BJ (cell line): ENCODE data around the gene RPL39. TPM values are rescaled to one million over a fixed set of nuclear protein-coding genes. Genes with fewer than 3 reads are reported as not detected.
"Not testable (repeated sequence)": the region's sequence is repeated elsewhere in the genome, so short reads cannot be mapped to it uniquely, and the experiment has no call there.

Experiments used
- CTCF ChIA-PET: fragments of 350-600 bp; formaldehyde crosslinking; extraction: SDS; loops from one replicate; lab custom pipeline; 2021; ENCODE audit warnings: antibody characterized with exemption, inconsistent platforms; lab: Yijun Ruan, JAX
- POLR2A ChIA-PET: fragments of 300-600 bp; sonication (Branson Sonifier 250); formaldehyde crosslinking; extraction: SDS; loops from one replicate; lab custom pipeline; 2021; ENCODE audit warnings: antibody characterized with exemption; lab: Charles Lee
- DNase-seq: peaks from one replicate; pipeline ENCODE4 v3.0.0-alpha.2; 2011; ENCODE audit warnings: low read depth
- H3K27me3 ChIP-seq: 2 replicates; pipeline ENCODE4 v1.6.0; 2011; ENCODE audit warnings: low read length; ENCODE audit not compliant: control insufficient read depth, insufficient read depth
- H3K36me3 ChIP-seq: 2 replicates; pipeline ENCODE4 v1.5.1; 2011; ENCODE audit warnings: low read length; ENCODE audit not compliant: control insufficient read depth, insufficient read depth
- H3K4me3 ChIP-seq: 2 replicates; pipeline ENCODE4 v1.5.1; 2011; ENCODE audit warnings: low read depth, mild to moderate bottlenecking, control low read depth, low read length
- polyA plus RNA-seq: library from polyadenylated mRNA; depleted of rRNA; stranded (reverse); fragments of >200 nt; gene quantifications from 2 replicates; pipeline ENCODE4 v1.2.3, GENCODE V29; 2011
- TF ChIP-seq, protein P1 (sequence below): IDR thresholded peaks from 2 replicates; pipeline ENCODE4 v1.5.1; 2011; ENCODE audit warnings: low read depth, mild to moderate bottlenecking, control low read depth, inconsistent platforms, low read length, moderate library complexity; ENCODE audit not compliant: insufficient read depth

The RPL39 gene
- polyA plus RNA-seq, 1 experiment, result 935 TPM

DNA sequence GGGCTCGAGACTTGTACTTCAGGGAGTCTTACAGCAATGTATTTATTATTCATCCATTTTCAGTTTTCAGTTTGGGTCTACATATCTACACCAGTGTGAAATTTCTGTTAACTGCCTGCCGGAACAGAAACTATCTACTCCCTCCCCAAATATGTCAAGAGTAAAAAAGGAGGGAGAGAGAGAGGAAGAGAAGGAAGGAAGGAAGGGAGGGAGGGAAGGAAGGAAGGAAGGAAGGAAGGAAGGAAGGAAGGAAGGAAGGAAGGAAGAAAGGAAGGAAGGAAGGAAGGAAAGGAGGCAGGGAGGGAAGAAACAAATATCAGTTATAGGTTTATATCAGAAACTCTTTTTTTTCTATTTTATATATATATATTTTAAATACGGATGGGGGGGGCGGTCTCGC lies 12.6 kb downstream of the RPL39 start:
- Histone ChIP-seq H3K27me3 (no peaks in the 10 kb centered on the region), H3K36me3 (no peaks in the 10 kb centered on the region), H3K4me3 (no peak overlapping the region)
- POLR2A ChIA-PET, result no interaction called here
- CTCF ChIA-PET, result interaction anchor here (0.9 to 1.1 kb wide), 2 partner anchors 9 to 43 kb away, joined by 3 read pairs; no protein-coding TSS in a partner anchor
- no peak for DNase-seq
- TF ChIP-seq, protein P1, sequence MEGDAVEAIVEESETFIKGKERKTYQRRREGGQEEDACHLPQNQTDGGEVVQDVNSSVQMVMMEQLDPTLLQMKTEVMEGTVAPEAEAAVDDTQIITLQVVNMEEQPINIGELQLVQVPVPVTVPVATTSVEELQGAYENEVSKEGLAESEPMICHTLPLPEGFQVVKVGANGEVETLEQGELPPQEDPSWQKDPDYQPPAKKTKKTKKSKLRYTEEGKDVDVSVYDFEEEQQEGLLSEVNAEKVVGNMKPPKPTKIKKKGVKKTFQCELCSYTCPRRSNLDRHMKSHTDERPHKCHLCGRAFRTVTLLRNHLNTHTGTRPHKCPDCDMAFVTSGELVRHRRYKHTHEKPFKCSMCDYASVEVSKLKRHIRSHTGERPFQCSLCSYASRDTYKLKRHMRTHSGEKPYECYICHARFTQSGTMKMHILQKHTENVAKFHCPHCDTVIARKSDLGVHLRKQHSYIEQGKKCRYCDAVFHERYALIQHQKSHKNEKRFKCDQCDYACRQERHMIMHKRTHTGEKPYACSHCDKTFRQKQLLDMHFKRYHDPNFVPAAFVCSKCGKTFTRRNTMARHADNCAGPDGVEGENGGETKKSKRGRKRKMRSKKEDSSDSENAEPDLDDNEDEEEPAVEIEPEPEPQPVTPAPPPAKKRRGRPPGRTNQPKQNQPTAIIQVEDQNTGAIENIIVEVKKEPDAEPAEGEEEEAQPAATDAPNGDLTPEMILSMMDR, result no peak

DNA sequence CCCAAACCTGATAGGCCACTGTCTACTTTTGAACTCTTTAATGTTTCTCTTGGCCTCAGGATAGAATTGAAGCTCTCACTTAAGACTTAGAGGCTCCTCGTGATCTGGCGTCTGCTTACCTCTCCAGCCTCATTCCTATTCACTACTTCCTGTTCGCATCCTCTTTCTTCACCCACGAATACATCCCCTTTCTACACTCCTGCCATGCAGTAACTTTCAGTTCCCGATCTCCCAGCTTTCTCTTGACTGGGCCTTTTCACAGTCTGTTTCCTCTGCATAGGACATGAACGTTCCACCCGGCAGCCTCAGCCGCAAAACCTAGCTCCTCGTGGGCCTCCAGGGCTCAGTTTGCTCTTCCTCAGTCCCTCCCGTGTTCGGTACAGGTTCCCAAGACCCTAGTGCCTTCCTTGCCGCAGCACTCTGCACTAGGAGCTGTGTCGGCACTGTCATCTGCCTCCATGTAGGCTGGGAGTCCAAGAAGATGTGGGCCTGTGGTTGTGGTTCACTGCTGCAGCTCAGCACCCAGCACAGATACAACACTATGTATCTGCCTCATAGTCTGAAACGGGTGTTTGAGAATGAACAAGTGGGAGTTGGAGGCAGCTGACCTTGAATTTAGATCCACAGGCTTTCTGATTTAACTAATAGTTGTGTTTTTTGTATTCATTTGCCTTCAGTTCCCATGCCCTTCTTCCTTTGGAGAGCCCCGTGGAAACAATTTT lies 15.8 kb downstream of the RPL39 start:
- H3K27me3 ChIP-seq, result no peaks in the 10 kb centered on the region
- ChIA-PET CTCF (interaction anchor here (1.2 to 1.7 kb wide), 3 partner anchors 12 to 17 kb away, joined by 3 to 6 read pairs (median 3); partner anchors contain the start of gene SOWAHD), POLR2A (no interaction called here)
- DNase-seq, result no peak
- H3K4me3 ChIP-seq, result no peak overlapping the region
- no peaks in the 10 kb centered on the region for H3K36me3 ChIP-seq
- TF ChIP-seq, protein P1, result no peak

DNA sequence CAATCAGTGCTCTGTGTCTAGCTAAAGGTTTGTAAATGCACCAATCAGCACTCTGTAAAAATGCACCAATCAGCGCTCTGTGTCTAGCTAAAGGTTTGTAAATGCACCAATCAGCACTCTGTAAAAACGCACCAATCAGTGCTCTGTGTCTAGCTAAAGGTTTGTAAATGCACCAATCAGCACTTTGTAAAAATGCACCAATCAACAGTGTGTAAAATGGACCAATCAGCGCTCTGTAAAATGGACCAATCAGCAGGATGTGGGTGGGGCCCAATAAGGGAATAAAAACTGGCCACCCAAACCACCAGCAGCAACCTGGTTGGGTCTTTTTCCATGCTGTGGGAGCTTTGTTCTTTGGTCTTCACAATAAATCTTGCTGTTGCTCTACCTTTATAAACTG lies 22.0 kb downstream of the RPL39 start:
- DNase-seq, H3K27me3 ChIP-seq, H3K4me3 ChIP-seq, H3K36me3 ChIP-seq, POLR2A ChIA-PET: not testable (repeated sequence)
- CTCF ChIA-PET, result interaction anchor here (0.9 to 1.4 kb wide), 2 partner anchors 10 to 12 kb away, joined by 3 read pairs; no protein-coding TSS in a partner anchor

DNA sequence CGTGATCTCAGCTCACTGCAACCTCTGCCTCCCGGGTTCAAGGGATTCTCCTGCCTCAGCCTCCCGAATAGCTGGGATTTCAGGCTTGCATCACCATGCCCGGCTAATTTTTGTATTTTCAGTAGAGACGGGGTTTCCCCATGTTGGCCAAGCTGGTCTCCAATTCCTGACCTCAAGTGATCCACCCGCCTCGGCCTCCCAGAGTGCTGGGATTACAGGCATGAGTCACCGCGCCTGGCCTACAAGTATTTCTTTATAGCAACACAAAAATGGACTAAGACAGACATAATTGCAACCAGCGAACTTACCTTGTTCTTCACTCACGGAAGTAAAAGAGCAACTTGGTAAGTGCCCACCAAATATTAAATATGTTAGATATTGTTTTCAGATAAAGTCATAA lies 23.0 kb downstream of the RPL39 start:
- DNase-seq, H3K4me3 ChIP-seq, H3K27me3 ChIP-seq, POLR2A ChIA-PET, H3K36me3 ChIP-seq: not testable (repeated sequence)
- CTCF ChIA-PET, result interaction anchor here (0.6 kb wide), 1 partner anchor 14 kb away, joined by 3 read pairs; no protein-coding TSS in a partner anchor

DNA sequence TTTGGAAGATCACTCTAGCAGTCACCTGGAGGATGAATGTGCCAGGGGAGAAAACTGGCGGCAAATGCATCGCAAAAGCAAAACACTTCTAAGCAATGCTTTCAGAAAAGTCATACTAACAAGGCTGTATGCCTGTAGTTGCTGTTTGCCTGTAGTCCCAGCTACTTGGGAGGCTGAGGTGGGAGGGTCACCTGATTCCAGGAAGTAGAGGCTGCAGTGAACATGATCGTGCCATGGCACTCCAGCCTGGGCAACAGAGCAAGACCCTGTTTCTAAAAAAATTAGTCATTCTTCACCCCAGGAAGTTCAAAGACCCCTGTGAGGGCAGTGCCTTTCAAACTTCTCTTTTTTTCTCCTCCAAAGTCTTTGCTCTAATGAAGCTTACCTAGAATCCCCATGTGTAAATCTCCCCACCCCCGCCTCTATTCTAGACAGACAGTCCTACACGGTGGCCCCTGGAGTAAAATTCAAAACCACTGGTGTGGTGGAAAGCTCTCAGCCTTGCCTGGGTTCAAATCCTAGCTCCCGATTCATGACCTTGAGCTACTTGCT lies 27.5 kb downstream of the RPL39 start:
- H3K4me3 ChIP-seq, result no peak overlapping the region
- CTCF ChIA-PET, result interaction anchor here (0.7 to 2.3 kb wide), 4 partner anchors 11 to 248 kb away, joined by 3 to 7 read pairs (median 4); no protein-coding TSS in a partner anchor
- TF ChIP-seq, protein P1, result no peak
- no peaks in the 10 kb centered on the region for H3K36me3 ChIP-seq
- POLR2A ChIA-PET, result no interaction called here
- DNase-seq, result no peak
- no peaks in the 10 kb centered on the region for H3K27me3 ChIP-seq

DNA sequence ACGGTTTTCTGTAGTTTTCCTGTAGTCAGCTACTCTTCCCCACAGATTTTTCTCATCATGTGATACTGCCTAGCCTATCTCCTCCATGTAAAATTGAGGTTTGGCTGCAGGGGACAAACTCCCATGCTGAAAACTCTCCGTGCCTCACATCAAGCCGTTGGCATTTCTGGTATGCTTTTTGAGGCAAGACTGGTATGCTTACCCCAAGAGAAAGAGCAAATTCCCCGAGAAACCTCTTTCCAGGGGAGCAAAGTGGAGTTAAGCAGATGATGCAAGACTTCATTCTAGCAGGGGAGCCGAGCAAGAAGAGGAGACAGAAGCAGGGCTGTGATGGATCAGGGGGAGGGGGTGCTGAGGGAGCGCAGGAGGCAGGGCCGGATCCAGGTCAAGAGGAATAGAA lies 28.2 kb downstream of the RPL39 start:
- Histone ChIP-seq H3K4me3 (no peak overlapping the region), H3K36me3 (no peaks in the 10 kb centered on the region), H3K27me3 (no peaks in the 10 kb centered on the region)
- peak; percentile 62 for DNase-seq
- ChIA-PET CTCF (interaction anchor here (0.7 to 1.0 kb wide), 2 partner anchors 18 to 247 kb away, joined by 3 read pairs; no protein-coding TSS in a partner anchor), POLR2A (interaction anchor here (0.6 kb wide), 1 partner anchor 28 kb away, joined by 4 read pairs; the partner anchor contains the start of gene RPL39)
- TF ChIP-seq, protein P1, result no peak
